HG03196 (cell line): ENCODE data around the gene INKA1.
"Not testable (repeated sequence)": the region's sequence is repeated elsewhere in the genome, so short reads cannot be mapped to it uniquely, and the experiment has no call there.

Experiments
- ATAC-seq: cut with Tn5 transposase; IDR thresholded peaks from one replicate; pipeline ENCODE4 v1.9.1; 2021; ENCODE audit not compliant: unreplicated experiment

The INKA1 gene

DNA sequence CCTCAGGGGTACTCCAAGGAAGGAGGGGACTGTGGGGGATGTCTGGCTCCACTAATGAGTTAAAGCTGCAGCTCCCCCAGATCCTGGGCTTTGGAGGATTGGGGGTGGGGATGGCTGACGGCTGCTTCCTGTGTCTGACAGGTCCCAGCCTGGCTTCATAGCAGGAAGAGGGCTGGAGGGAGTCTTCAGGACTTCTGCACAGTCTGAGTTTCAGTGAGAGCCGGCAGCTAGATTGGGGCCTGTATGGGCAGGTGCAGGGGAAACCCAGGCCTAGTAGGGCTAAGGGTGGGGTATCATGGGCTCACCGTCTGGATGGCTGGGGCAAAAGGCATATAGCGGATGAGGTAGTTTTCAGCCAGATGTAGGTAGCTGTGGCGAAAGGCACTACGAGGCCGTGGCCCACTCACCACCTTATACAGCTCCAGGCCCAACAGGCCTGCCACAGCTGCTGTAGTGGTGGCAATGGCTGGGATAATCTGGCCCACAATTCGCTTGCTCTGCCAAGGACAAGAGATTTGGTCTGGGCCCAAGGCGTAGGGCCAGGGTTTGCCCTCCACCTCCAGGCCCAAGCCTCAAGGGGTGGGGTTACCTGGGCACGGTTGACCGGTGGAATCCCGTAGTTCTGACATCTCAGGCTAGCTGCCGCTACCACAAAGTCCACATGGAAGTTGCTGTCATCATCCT, 4.5 kb downstream of the INKA1 start:
- no peak for ATAC-seq

DNA sequence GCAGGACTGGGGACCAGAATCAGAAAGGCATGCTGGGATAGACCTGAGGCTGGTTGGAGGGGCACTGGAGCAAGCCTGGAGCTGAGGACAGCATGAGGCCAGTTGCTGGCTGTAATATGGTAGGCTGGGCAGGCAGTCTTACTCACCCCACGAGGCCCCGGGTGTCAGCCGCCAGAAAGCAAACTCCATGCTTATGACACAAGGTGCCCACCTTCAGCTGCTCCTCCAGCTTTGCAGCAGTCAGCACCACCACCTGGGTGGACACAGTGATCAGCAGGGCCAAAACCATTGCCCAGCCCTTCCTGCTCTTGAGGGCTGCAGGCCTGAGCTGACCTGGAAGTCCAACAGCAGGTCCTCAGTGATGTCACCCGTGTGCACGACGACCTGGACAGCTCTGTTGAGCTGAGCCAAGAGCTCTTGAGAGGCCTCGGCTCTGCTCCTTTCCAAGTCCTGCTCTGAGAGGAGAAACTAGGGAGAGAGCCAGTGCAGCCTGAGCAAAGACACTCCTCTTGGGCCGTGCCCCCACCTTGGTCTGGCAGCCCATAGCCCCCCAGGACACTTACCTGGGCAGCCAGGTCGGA, 9.9 kb downstream of the INKA1 start:
- ATAC-seq: no peak

- ATAC-seq: no peak
These were observed 10.6 kb downstream of the INKA1 start, which contains the start of gene UBA7 for GRCh38 chr3:49813497-49814174. Gene UBA7 (minus strand): TSS chr3:49813953. CDS start chr3:49813787, 166 bp downstream.

DNA sequence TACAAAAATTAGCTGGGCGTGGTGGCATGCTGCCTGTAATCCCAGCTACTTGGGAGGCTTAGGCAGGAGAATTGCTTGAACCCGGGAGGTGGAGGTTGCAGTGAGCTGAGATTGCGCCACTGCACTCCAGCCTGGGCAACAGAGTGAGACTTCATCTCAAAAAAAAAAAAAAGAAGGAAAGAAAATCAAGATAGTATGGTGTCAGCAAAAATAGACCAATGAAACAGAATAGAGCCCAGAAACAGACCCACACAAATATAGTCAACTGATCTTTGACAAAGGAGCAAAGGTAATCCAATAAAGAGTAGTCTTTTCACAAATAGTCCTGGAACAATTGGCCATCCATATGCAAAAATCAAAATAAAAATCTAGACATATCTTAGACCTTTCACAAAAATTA, 20.1 kb downstream of the INKA1 start:
- not testable (repeated sequence) for ATAC-seq

- no peak for ATAC-seq
These were observed 23.0 kb downstream of the INKA1 start for GRCh38 chr3:49826016-49826415.

GRCh38 chr3:49831341-49831740, 28.3 kb downstream of the INKA1 start:
- no peak for ATAC-seq

GRCh38 chr3:49839193-49839809, 36.2 kb downstream of the INKA1 start:
- no peak for ATAC-seq

- no peak for ATAC-seq
These were observed 37.3 kb downstream of the INKA1 start for GRCh38 chr3:49840388-49840787.

- no peak for ATAC-seq
These were observed 38.1 kb downstream of the INKA1 start for GRCh38 chr3:49841126-49841696.

GRCh38 chr3:49841806-49842205, 38.7 kb downstream of the INKA1 start:
- no peak for ATAC-seq

DNA sequence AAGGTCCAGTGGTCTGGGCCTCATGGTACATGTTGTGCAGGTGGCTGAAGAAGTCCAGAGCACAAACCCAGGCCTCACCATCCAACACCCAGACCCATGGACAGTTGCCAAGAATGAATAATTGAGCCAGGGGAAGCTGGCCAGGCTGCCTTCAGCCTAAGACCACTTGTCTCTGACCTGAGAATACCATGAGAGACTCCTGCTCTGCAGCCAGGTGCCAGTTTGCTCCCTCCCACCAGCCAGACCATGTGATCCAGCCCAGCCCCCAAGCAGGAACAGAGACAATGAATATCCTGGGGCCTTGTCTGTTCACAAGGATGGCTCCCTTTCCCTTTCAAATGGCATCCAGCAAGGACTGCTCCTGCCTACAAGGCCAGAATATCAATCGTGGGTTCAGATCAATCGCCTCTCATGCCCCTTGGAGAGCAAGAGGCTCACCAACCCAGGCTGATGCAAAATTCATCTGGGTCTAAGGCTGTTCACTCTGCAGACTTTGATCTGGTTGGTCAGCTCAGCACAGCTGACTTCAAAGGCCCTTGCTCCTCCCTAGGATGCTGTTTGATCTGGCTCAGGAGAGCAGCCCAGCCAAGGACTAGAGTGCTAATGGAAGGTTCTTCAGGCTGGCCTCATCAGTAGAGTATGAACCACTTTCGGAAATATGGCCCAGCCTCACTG, 39.9 kb downstream of the INKA1 start:
- ATAC-seq: no peak

GRCh38 chr3:49844464-49845183, 41.6 kb downstream of the INKA1 start:
- ATAC-seq: no peak

- no peak for ATAC-seq
These were observed 42.6 kb downstream of the INKA1 start for GRCh38 chr3:49845694-49846093.
